Spleen (tissue), 7 donors: ENCODE measurements around the gene ATG10.

ENCODE experiments used
- POLR2A ChIP-seq, 3 donors: fragments of 450-650 bp; IDR thresholded peaks; one replicate each; pipeline ENCODE4 v1.5.1; 2017; ENCODE audit warnings: antibody characterized with exemption in 3 of 3, mild to moderate bottlenecking in 1 of 3
- POLR2AphosphoS5 ChIP-seq, 3 donors: sonication (generic); formaldehyde crosslinking; IDR thresholded peaks; one replicate each; pipeline ENCODE4 v1.5.1; 2017; ENCODE audit warnings: antibody characterized with exemption in 3 of 3
- TF ChIP-seq, protein P1 (sequence below), 11 experiments: fragments of 200-600 bp in 7 of 11; fragments of 450-650 bp in 4 of 11; sonication (generic) in 4 of 11; IDR thresholded peaks in 8 of 11; conservative IDR thresholded peaks in 3 of 11; 1 replicate in 7 of 11; 2 replicates in 4 of 11; pipeline versions ENCODE4 v1.4.0 to v1.8.0; 2016 to 2021; ENCODE audit warnings: antibody characterized with exemption in 11 of 11, inconsistent platforms in 4 of 11, mild to moderate bottlenecking in 1 of 11
- donor health status: DM: no; HTN: no; CAD: no; lungs with moderate emphysema.
- donor health status: DM: no; HTN: no; CAD: no.
- donor health status: DM: no; HTN: no; CAD: no.

- TF ChIP-seq, protein P1, sequence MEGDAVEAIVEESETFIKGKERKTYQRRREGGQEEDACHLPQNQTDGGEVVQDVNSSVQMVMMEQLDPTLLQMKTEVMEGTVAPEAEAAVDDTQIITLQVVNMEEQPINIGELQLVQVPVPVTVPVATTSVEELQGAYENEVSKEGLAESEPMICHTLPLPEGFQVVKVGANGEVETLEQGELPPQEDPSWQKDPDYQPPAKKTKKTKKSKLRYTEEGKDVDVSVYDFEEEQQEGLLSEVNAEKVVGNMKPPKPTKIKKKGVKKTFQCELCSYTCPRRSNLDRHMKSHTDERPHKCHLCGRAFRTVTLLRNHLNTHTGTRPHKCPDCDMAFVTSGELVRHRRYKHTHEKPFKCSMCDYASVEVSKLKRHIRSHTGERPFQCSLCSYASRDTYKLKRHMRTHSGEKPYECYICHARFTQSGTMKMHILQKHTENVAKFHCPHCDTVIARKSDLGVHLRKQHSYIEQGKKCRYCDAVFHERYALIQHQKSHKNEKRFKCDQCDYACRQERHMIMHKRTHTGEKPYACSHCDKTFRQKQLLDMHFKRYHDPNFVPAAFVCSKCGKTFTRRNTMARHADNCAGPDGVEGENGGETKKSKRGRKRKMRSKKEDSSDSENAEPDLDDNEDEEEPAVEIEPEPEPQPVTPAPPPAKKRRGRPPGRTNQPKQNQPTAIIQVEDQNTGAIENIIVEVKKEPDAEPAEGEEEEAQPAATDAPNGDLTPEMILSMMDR (IDR thresholded peaks at IDR 0.05 in 8 of 11, conservative IDR thresholded peaks at IDR 0.05 in 3 of 11) = no peak
- peak; percentile 97 to 99 (median 98) for TF ChIP-seq POLR2AphosphoS5 (IDR thresholded peaks at IDR 0.05)
- TF ChIP-seq POLR2A (IDR thresholded peaks at IDR 0.05) = peak in 2 of 3 donors; percentile 68 to 75
Measured at GRCh38 chr5:82277987-82278710, 306.3 kb downstream of the ATG10 start, which contains the start of gene RPS23.
